K562 (cell line): ENCODE measurements around the gene INPP5E. TPM values are rescaled to one million over a fixed set of nuclear protein-coding genes. Genes with fewer than 3 reads are reported as not detected.
A peak's percentile ranks its signal among the peaks of the same experiment; 100 is the strongest.

Experiments used
- ATAC-seq: fragments of 200-7000 bp; cut with Tn5 transposase; 3 replicates; pipeline ENCODE4 v1.9.1; 2020; ENCODE audit warnings: moderate library complexity
- BruUV-seq: library from RNA; stranded (reverse); fragments of 400-500 nt; replicated peaks from 2 replicates; lab custom pipeline; 2021; lab: Mats Ljungman, UMichigan
- CTCF ChIA-PET: fragments of 300-600 bp; formaldehyde crosslinking; extraction: SDS; loops from one replicate; lab custom pipeline; 2021; ENCODE audit warnings: low intra/inter-chr PET ratio; lab: Yijun Ruan, JAX
- POLR2A ChIA-PET: fragments of 300-600, 350-650 bp; sonication (Branson Sonifier 250); formaldehyde crosslinking; extraction: SDS; loops from one replicate; lab custom pipeline; 2021; ENCODE audit warnings: antibody characterized with exemption, inconsistent platforms; lab: Yijun Ruan, JAX
- DNase-seq, 4 experiments: peaks; one replicate each; pipeline versions ENCODE4 v3.0.0 to v3.0.0-alpha.2; 2011 to 2018; ENCODE audit warnings: low spot score in 3 of 4, mixed read lengths in 3 of 4; ENCODE audit errors: extremely low read depth in 1 of 4
- FAIRE-seq: peaks from 2 replicates; lab custom pipeline; 2011; peaks lifted over from hg19 to GRCh38; lab: Jason Lieb, UNC
- H2AFZ ChIP-seq: 2 replicates; pipeline ENCODE4 v1.6.0; 2011; ENCODE audit warnings: low read depth, low read length, control low read depth, inconsistent platforms
- H3K27ac ChIP-seq: fragments of 200-600 bp; 3 replicates; pipeline ENCODE4 v1.8.0; 2011; ENCODE audit warnings: low read depth, mild to moderate bottlenecking, control low read depth, inconsistent platforms, low read length, moderate library complexity, mixed read lengths; ENCODE audit errors: extremely low read depth
- H3K27me3 ChIP-seq, 2 experiments: fragments of 300-600 bp in 1 of 2; 2 replicates in 1 of 2; 3 replicates in 1 of 2; pipeline versions ENCODE4 v1.6.0 to v1.8.0; 2011; ENCODE audit warnings: inconsistent platforms in 2 of 2, low read length in 2 of 2, mild to moderate bottlenecking in 1 of 2, mixed read lengths in 1 of 2, moderate library complexity in 1 of 2; ENCODE audit not compliant: control insufficient read depth in 2 of 2, insufficient read depth in 2 of 2
- H3K36me3 ChIP-seq: fragments of 300-600 bp; 3 replicates; pipeline ENCODE4 v1.8.0; 2011; ENCODE audit warnings: mild to moderate bottlenecking, low read length, inconsistent platforms; ENCODE audit not compliant: control insufficient read depth, insufficient read depth
- H3K4me1 ChIP-seq, 2 experiments: fragments of 200-600 bp in 1 of 2; replicated peaks in 1 of 2; 2 replicates in 1 of 2; 3 replicates in 1 of 2; pipeline versions ENCODE4 v1.5.1 to v1.8.0; 2011; ENCODE audit warnings: inconsistent platforms in 2 of 2, low read length in 2 of 2, mild to moderate bottlenecking in 1 of 2, mixed read lengths in 1 of 2, moderate library complexity in 1 of 2; ENCODE audit not compliant: control insufficient read depth in 2 of 2, insufficient read depth in 2 of 2
- H3K4me2 ChIP-seq: 2 replicates; pipeline ENCODE4 v1.6.1; 2011; ENCODE audit warnings: low read length, control low read depth, inconsistent platforms, mixed read lengths; ENCODE audit not compliant: insufficient read depth
- H3K4me3 ChIP-seq: fragments of 200-600 bp; sonication (generic), shearing (Covaris generic); 2 replicates; pipeline ENCODE4 v1.5.1; 2016; ENCODE audit warnings: control low read depth, inconsistent platforms
- H3K79me2 ChIP-seq: fragments of 200-600 bp; 3 replicates; pipeline ENCODE4 v1.8.0; 2011; ENCODE audit warnings: low read length, inconsistent platforms; ENCODE audit not compliant: control insufficient read depth, insufficient read depth
- H3K9ac ChIP-seq, 2 experiments: 2 replicates each; pipeline versions ENCODE4 v1.6.0 to v1.6.1; 2011; ENCODE audit warnings: low read depth in 2 of 2, low read length in 2 of 2, control low read depth in 1 of 2, inconsistent platforms in 1 of 2, mild to moderate bottlenecking in 1 of 2, mixed read lengths in 1 of 2; ENCODE audit not compliant: insufficient read depth in 1 of 2
- H3K9me1 ChIP-seq: one replicate; pipeline ENCODE4 v1.6.0; 2011; ENCODE audit warnings: inconsistent platforms, mild to moderate bottlenecking, low read length, moderate library complexity; ENCODE audit not compliant: control insufficient read depth, insufficient read depth
- H3K9me3 ChIP-seq: replicated peaks from 2 replicates; pipeline ENCODE4 v1.5.1; 2011; ENCODE audit warnings: low read depth, low read length, inconsistent platforms; ENCODE audit not compliant: control insufficient read depth, insufficient read depth
- H4K20me1 ChIP-seq: replicated peaks from 2 replicates; pipeline ENCODE4 v1.6.1; 2011; ENCODE audit warnings: low read length, inconsistent platforms, mixed read lengths; ENCODE audit not compliant: control insufficient read depth, insufficient read depth
- ELF2 ChIP-seq: fragments of 250-450 bp; sonication (Bioruptor Pico); IDR thresholded peaks from 2 replicates; pipeline ENCODE4 v1.5.0; 2021; ENCODE audit warnings: mild to moderate bottlenecking
- ETV5 ChIP-seq: sonication (generic); formaldehyde crosslinking; IDR thresholded peaks from 2 replicates; pipeline ENCODE4 v1.4.0; 2020; ENCODE audit warnings: low read depth, mild to moderate bottlenecking, missing genetic modification reagents
- GTF2E2 ChIP-seq: fragments of 200-800 bp; sonication (Bioruptor generic); IDR thresholded peaks from 2 replicates; pipeline ENCODE4 v1.6.1; 2016; ENCODE audit warnings: missing genetic modification characterization, missing compliant biosample characterization
- KHSRP ChIP-seq: fragments of 450-650 bp; IDR thresholded peaks from 2 replicates; pipeline ENCODE4 v1.6.1; 2017
- NONO ChIP-seq, 2 experiments: fragments of 200-400 bp in 1 of 2; fragments of 450-650 bp in 1 of 2; formaldehyde crosslinking in 1 of 2; IDR thresholded peaks; 2 replicates each; pipeline ENCODE4 v1.6.1; 2017; ENCODE audit warnings: low read depth in 2 of 2, mild to moderate bottlenecking in 2 of 2, moderate library complexity in 2 of 2, low read length in 1 of 2
- RBFOX2 ChIP-seq: fragments of 200-400 bp; formaldehyde crosslinking; IDR thresholded peaks from 2 replicates; pipeline ENCODE4 v1.6.1; 2017; ENCODE audit warnings: low read depth, mild to moderate bottlenecking, low read length, moderate library complexity
- SIX5 ChIP-seq, 2 experiments: IDR thresholded peaks; 2 replicates each; pipeline ENCODE4 v1.6.1; 2011; ENCODE audit warnings: low read length in 2 of 2, borderline replicate concordance in 1 of 2, low read depth in 1 of 2, mild to moderate bottlenecking in 1 of 2, moderate library complexity in 1 of 2; ENCODE audit not compliant: insufficient read depth in 1 of 2
- SMARCC2 ChIP-seq: fragments of 450-650 bp; IDR thresholded peaks from 2 replicates; pipeline ENCODE4 v1.6.1; 2017; ENCODE audit warnings: antibody characterized with exemption, moderate library complexity, mild to moderate bottlenecking, low read depth
- SREBF1 ChIP-seq: fragments of 150-350 bp; IDR thresholded peaks from 2 replicates; pipeline ENCODE4 v1.6.1; 2014; ENCODE audit warnings: antibody characterized with exemption, low read depth, low read length, borderline replicate concordance
- ZBTB33 ChIP-seq: sonication (generic); formaldehyde crosslinking; IDR thresholded peaks from 2 replicates; pipeline ENCODE4 v1.8.1; 2023; ENCODE audit warnings: mild to moderate bottlenecking, missing genetic modification reagents
- ZNF57 ChIP-seq: fragments of 450-650 bp; formaldehyde crosslinking; IDR thresholded peaks from 2 replicates; pipeline ENCODE4 v1.4.0; 2020; ENCODE audit warnings: mild to moderate bottlenecking, moderate library complexity
- WGBS: fragments of 100-300 bp; shearing (Covaris generic); methylation state at CpG from one replicate; pipeline ENCODE4 v1.1.6; 2016; ENCODE audit warnings: low coverage, mixed read lengths; ENCODE audit not compliant: insufficient coverage; ENCODE audit errors: missing lambda C conversion rate; 5-methylcytosine and 5-hydroxymethylcytosine counted together
- in situ Hi-C: fragments of 300-500 bp; cut with MboI; formaldehyde crosslinking; loops from 4 replicates; pipeline ENCODE4 v1.15.0; 2018; ENCODE audit warnings: inconsistent platforms, mixed read lengths
- intact Hi-C: fragments of 100-400 bp; cut with micrococcal nuclease; formaldehyde crosslinking; loops from 2 replicates; pipeline ENCODE4 v1.14.2; 2022
- polyA plus RNA-seq, 8 experiments: library from polyadenylated mRNA; depleted of rRNA in 4 of 8; stranded (reverse) in 5 of 8; unstranded in 3 of 8; fragments of >200 nt; fragmentation: Nextera tagmentation in 2 of 8; fragmentation: Illumina TruSeq in 1 of 8; extraction: Ambion mirVana in 2 of 8; extraction: Trizol in 1 of 8; gene quantifications; 2 replicates each; pipeline versions ENCODE4 v1.2.1 to v1.2.3, GENCODE V29; 2011 to 2014; ENCODE audit warnings: inconsistent platforms in 1 of 8, missing spikeins in 1 of 8
- total RNA-seq, 7 experiments: library from RNA; depleted of rRNA in 6 of 7; stranded (reverse); fragments of >200 nt in 6 of 7; fragmentation: Illumina TruSeq in 2 of 7; extraction: Trizol in 2 of 7; gene quantifications; 2 replicates each; pipeline versions ENCODE4 v1.2.1 to v1.2.3, GENCODE V29; 2011 to 2021; ENCODE audit warnings: low replicate concordance in 1 of 7

The INPP5E gene
- total and polyA plus RNA-seq, 9 of the 15 experiments (the other 6 are each of a cell fraction or from before 2014, with no cell fraction given) = 0.38 to 17.4 (median 4.9) TPM

DNA sequence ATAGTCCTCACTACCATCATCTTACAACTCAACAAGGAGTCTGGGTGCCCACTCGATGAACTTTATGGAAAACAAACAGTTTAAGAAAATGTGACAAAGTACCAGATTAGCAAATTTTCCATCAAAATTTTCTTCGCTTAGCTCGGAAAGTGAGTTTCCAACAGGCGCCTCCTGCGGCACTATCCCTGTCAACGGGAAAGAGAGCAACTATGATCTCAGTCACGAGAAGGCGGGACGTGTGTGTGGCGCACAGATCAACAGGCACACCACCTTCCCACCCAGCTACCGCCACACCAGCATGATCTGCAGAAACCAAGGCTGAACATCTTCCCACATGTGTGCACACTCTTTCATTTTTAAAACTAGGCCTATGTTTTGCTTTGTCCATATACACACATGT is 13.7 kb upstream of the INPP5E start:
- no peaks in the 10 kb centered on the region for H3K79me2 ChIP-seq
- in situ Hi-C loops (no loop called here), intact Hi-C loops (no loop called here)
- H3K4me2 ChIP-seq = no peak overlapping the region
- no peak for ATAC-seq
- no peaks in the 10 kb centered on the region for H3K9me3 ChIP-seq
- no peaks in the 10 kb centered on the region for H4K20me1 ChIP-seq
- 0 out of 5 replicates have a peak, but pooled peaks cover 0 to 3% of the 10 kb centered on the region in 2 experiments for H3K4me1 ChIP-seq
- no peak overlapping the region for H2AFZ ChIP-seq
- ChIA-PET CTCF (no interaction called here), POLR2A (interaction anchor here (0.6 to 2.9 kb wide), 5 partner anchors 11 to 34 kb away, joined by 3 to 12 read pairs (median 4); no protein-coding TSS in a partner anchor)
- 88% methylated on average over 11 of the region's 11 CpGs for WGBS
- BruUV-seq = no TSS peak
- H3K27ac ChIP-seq = no peak overlapping the region
- DNase-seq = no peak
- FAIRE-seq = no peak
- no peak overlapping the region for H3K9ac ChIP-seq
- peaks cover 89% of the 10 kb centered on the region; the same call in 2 of the 3 replicates for H3K36me3 ChIP-seq
- TF ChIP-seq ZNF57 (CRISPR knock-in tag) = no peak
- TF ChIP-seq RBFOX2 = no peak
- no peak for TF ChIP-seq ELF2 (CRISPR knock-in tag)
- TF ChIP-seq NONO (IDR thresholded peaks at IDR 0.05; ENCODE audit: low read depth in 2 of 2, low read length in 1 of 2) = no peak
- no peaks in the 10 kb centered on the region for H3K27me3 ChIP-seq
- H3K9me1 ChIP-seq = no peaks in the 10 kb centered on the region
- H3K4me3 ChIP-seq = no peak overlapping the region

DNA sequence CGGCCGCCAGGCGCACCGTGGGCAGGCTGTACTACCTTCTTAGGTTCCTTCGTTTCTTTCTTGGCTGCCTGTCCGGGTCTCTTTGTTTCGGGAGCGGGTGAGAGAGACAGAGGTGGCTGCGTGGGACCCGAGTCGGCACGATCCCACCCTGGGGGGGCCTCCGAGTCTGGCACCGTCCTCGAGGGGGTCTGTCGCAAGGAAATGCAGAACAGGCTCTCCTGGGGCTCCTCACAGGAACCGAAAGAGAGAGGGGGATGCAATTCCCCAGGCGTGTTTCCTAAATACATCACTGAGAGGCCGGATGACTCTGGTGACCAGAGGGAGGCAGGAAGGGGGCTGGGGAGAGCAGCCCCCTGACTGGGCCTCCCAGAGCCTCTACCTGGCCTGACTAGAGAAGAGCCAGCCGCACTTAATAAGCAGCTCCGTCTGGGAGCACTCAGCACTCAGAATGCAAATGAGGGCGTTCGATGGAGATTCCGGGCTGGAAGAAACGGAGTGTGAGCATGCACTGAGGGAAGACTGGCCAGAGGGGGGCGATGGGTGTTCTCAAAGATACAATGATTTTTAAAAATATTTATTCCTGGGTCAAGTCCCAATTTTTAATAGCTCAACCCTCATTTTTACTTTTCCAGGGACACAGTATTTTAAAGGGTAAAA is 11.7 kb upstream of the INPP5E start:
- DNase-seq (no peak), FAIRE-seq (no peak), ATAC-seq (no peak)
- BruUV-seq = no TSS peak
- Histone ChIP-seq H3K9ac (peak overlapping the region in 1 of 2 experiments; percentile 37; a peak in 1 of 4 replicates), H3K36me3 (peaks cover 89% of the 10 kb centered on the region; the same call in 2 of the 3 replicates), H3K9me1 (no peaks in the 10 kb centered on the region), H3K27me3 (no peaks in the 10 kb centered on the region), H2AFZ (no peak overlapping the region), H3K4me1 (0 out of 5 replicates have a peak, but pooled peaks cover 0 to 3% of the 10 kb centered on the region in 2 experiments), H3K4me2 (no peak overlapping the region), H3K9me3 (no peaks in the 10 kb centered on the region), H3K27ac (no peak overlapping the region), H3K79me2 (no peaks in the 10 kb centered on the region), H4K20me1 (no peaks in the 10 kb centered on the region), H3K4me3 (no peak overlapping the region)
- CTCF ChIA-PET = no interaction called here
- POLR2A ChIA-PET = interaction anchor here (0.6 to 1.4 kb wide), 4 partner anchors 8 to 135 kb away, joined by 3 to 4 read pairs (median 3); no protein-coding TSS in a partner anchor
- in situ Hi-C loops (no loop called here), intact Hi-C loops (no loop called here)
- 91% methylated on average over 24 of the region's 26 CpGs for WGBS
- no peak for TF ChIP-seq GTF2E2
- TF ChIP-seq SMARCC2 = no peak
- no peak for TF ChIP-seq ETV5
- no peak for TF ChIP-seq KHSRP
- no peak for TF ChIP-seq ZBTB33 (CRISPR knock-in tag)
- TF ChIP-seq SIX5 (IDR thresholded peaks at IDR 0.05; ENCODE audit: borderline replicate concordance in 1 of 2, insufficient read depth in 1 of 2, low read depth in 1 of 2, low read length in 2 of 2) = no peak
- no peak for TF ChIP-seq SREBF1
